GM23338 (cell line): ENCODE measurements around the gene MAIP1. TPM values are rescaled to one million over a fixed set of nuclear protein-coding genes. Genes with fewer than 3 reads are reported as not detected.
"Not testable (repeated sequence)": the region's sequence is repeated elsewhere in the genome, so short reads cannot be mapped to it uniquely, and the experiment has no call there.

ENCODE experiments used
- ATAC-seq: fragments of 200-7000 bp; cut with Tn5 transposase; 3 replicates; pipeline ENCODE4 v1.9.1; 2020
- DNase-seq: peaks from one replicate; pipeline ENCODE4 v3.0.0-alpha.2; 2015; ENCODE audit warnings: low spot score
- H2AFZ ChIP-seq: fragments of 200-600 bp; sonication (generic); 2 replicates; pipeline ENCODE4 v1.8.0; 2016; ENCODE audit warnings: antibody characterized with exemption, mild to moderate bottlenecking, moderate library complexity
- H3F3A ChIP-seq: fragments of 200-600 bp; sonication (generic); replicated peaks from 2 replicates; pipeline ENCODE4 v1.8.0; 2017; ENCODE audit warnings: antibody characterized with exemption, mixed run types, low read depth
- H3K27ac ChIP-seq: fragments of 200-600 bp; sonication (generic); 2 replicates; pipeline ENCODE4 v1.6.1; 2016; ENCODE audit warnings: low read depth
- H3K27me3 ChIP-seq: fragments of 200-600 bp; sonication (generic); 2 replicates; pipeline ENCODE4 v1.8.0; 2016; ENCODE audit warnings: mild to moderate bottlenecking, mixed run types, moderate library complexity; ENCODE audit not compliant: insufficient read depth
- H3K36me3 ChIP-seq: fragments of 200-600 bp; sonication (generic); 2 replicates; pipeline ENCODE4 v1.8.0; 2016; ENCODE audit warnings: mild to moderate bottlenecking; ENCODE audit not compliant: insufficient read depth
- H3K4me1 ChIP-seq: fragments of 200-600 bp; sonication (generic); 2 replicates; pipeline ENCODE4 v1.8.0; 2016; ENCODE audit warnings: mild to moderate bottlenecking, moderate library complexity; ENCODE audit not compliant: insufficient read depth
- H3K4me2 ChIP-seq: fragments of 200-600 bp; sonication (generic); 2 replicates; pipeline ENCODE4 v1.7.1; 2017; ENCODE audit warnings: mixed run types
- H3K4me3 ChIP-seq: fragments of 200-600 bp; sonication (generic); 2 replicates; pipeline ENCODE4 v1.6.1; 2016; ENCODE audit warnings: mixed run types
- H3K79me2 ChIP-seq: fragments of 200-600 bp; sonication (generic); replicated peaks from 2 replicates; pipeline ENCODE4 v1.8.0; 2017; ENCODE audit warnings: mild to moderate bottlenecking; ENCODE audit not compliant: insufficient read depth
- H3K9me2 ChIP-seq: fragments of 200-600 bp; sonication (generic); 2 replicates; pipeline ENCODE4 v1.8.0; 2017; ENCODE audit not compliant: insufficient read depth
- H4K20me1 ChIP-seq: fragments of 200-600 bp; sonication (generic); replicated peaks from 2 replicates; pipeline ENCODE4 v1.8.0; 2017; ENCODE audit warnings: mild to moderate bottlenecking; ENCODE audit not compliant: insufficient read depth
- H3K27ac Mint-ChIP-seq: 2 replicates; pipeline ENCODE4 v1.8.0; 2020; ENCODE audit warnings: inconsistent platforms, mild to moderate bottlenecking, moderate library complexity, mixed read lengths
- H3K27me3 Mint-ChIP-seq: 3 replicates; pipeline ENCODE4 v1.8.0; 2022; ENCODE audit warnings: low read depth, mild to moderate bottlenecking, moderate library complexity, mixed read lengths, inconsistent platforms; ENCODE audit not compliant: insufficient read depth, poor library complexity
- H3K36me3 Mint-ChIP-seq: 3 replicates; pipeline ENCODE4 v1.8.0; 2021; ENCODE audit warnings: low read depth, mild to moderate bottlenecking, inconsistent platforms, moderate library complexity, mixed read lengths
- H3K4me1 Mint-ChIP-seq: 3 replicates; pipeline ENCODE4 v1.8.0; 2020; ENCODE audit warnings: mild to moderate bottlenecking, inconsistent platforms, mixed read lengths
- H3K4me3 Mint-ChIP-seq: 3 replicates; pipeline ENCODE4 v1.8.0; 2021; ENCODE audit warnings: moderate library complexity, mild to moderate bottlenecking, inconsistent platforms, mixed read lengths
- H3K9me3 Mint-ChIP-seq: 3 replicates; pipeline ENCODE4 v1.8.0; 2020; ENCODE audit warnings: moderate library complexity, mild to moderate bottlenecking, inconsistent platforms, mixed read lengths
- CREB1 ChIP-seq: fragments of 250-450 bp; sonication (Bioruptor Pico); IDR thresholded peaks from 2 replicates; pipeline ENCODE4 v1.5.0; 2020; ENCODE audit warnings: low read depth, mild to moderate bottlenecking, moderate library complexity
- EZH2 ChIP-seq: fragments of 200-600 bp; sonication (generic); IDR thresholded peaks from one replicate; pipeline ENCODE4 v1.8.0; 2017; ENCODE audit warnings: antibody characterized with exemption, mild to moderate bottlenecking, low read depth; ENCODE audit not compliant: unreplicated experiment
- EZH2phosphoT487 ChIP-seq: fragments of 200-600 bp; sonication (generic); IDR thresholded peaks from one replicate; pipeline ENCODE4 v1.8.1; 2018; ENCODE audit warnings: antibody characterized with exemption; ENCODE audit not compliant: unreplicated experiment
- JUNB ChIP-seq: IDR thresholded peaks from one replicate; pipeline ENCODE4 v1.6.1; 2016; ENCODE audit warnings: antibody characterized with exemption; ENCODE audit not compliant: unreplicated experiment
- NANOG ChIP-seq: IDR thresholded peaks from 2 replicates; pipeline ENCODE4 v1.6.1; 2016; ENCODE audit warnings: antibody characterized with exemption, borderline replicate concordance
- POLR2AphosphoS5 ChIP-seq: IDR thresholded peaks from 2 replicates; pipeline ENCODE4 v1.6.1; 2016; ENCODE audit warnings: antibody characterized with exemption, low read depth
- ZNF114 ChIP-seq: fragments of 250-450 bp; sonication (Bioruptor Pico); IDR thresholded peaks from 2 replicates; pipeline ENCODE4 v1.5.0; 2020; ENCODE audit warnings: mild to moderate bottlenecking, moderate library complexity
- ZNF331 ChIP-seq: fragments of 250-450 bp; sonication (Bioruptor Pico); IDR thresholded peaks from 2 replicates; pipeline ENCODE4 v1.5.0; 2020; ENCODE audit warnings: low read depth, mild to moderate bottlenecking, moderate library complexity
- polyA plus RNA-seq: library from polyadenylated mRNA; unstranded; fragments of >200 nt; fragmentation: Nextera tagmentation; extraction: Ambion mirVana; gene quantifications from 2 replicates; pipeline ENCODE4 v1.2.1, GENCODE V29; 2016
- total RNA-seq: library from RNA; depleted of rRNA; stranded (reverse); fragments of >200 nt; shearing (Covaris generic); gene quantifications from 2 replicates; pipeline ENCODE4 v1.2.3, GENCODE V29; 2014
- TF ChIP-seq, protein P1 (sequence below): IDR thresholded peaks from 2 replicates; pipeline ENCODE4 v1.6.1; 2016; ENCODE audit warnings: antibody characterized with exemption
- TF ChIP-seq, protein P2 (sequence below): IDR thresholded peaks from one replicate; pipeline ENCODE4 v1.6.1; 2018; ENCODE audit warnings: antibody characterized with exemption; ENCODE audit not compliant: unreplicated experiment
- TF ChIP-seq, protein P3 (sequence below), 2 experiments: fragments of 200-600 bp in 1 of 2; sonication (generic) in 1 of 2; conservative IDR thresholded peaks; 2 replicates each; pipeline versions ENCODE4 v1.5.1 to v1.6.1; 2016 to 2017; ENCODE audit warnings: antibody characterized with exemption in 2 of 2, low read depth in 2 of 2, mild to moderate bottlenecking in 2 of 2, moderate library complexity in 1 of 2

The MAIP1 gene
- total and polyA plus RNA-seq, 2 experiments from 2014 or later = 36.0 to 41.9 TPM

DNA sequence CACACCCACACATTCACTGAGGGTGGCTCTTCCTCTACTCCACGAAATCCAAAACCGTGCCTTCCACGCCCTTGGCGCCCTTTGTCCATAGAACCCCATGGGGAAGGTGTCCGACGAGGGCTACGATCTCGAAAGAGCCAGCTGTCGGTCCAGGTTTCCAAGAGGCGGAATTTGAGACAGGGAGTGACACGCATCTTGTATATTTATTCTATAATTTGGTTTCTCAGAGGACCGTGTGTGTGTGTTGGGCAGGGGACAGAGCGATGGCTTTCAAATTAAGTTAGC, 43.6 kb upstream of the MAIP1 start:
- Histone ChIP-seq H2AFZ (peak overlapping the region; percentile 60), H3K79me2 (peaks cover 53% of the 10 kb centered on the region), H4K20me1 (0 out of 2 replicates have a peak, but pooled peaks cover 12% of the 10 kb centered on the region), H3K4me2 (peak overlapping the region; percentile 89), H3K4me1 (peaks cover 14% of the 10 kb centered on the region), H3F3A (no peaks in the 10 kb centered on the region), H3K4me3 (peak overlapping the region; percentile 99), H3K9me2 (no peaks in the 10 kb centered on the region), H3K27me3 (no peaks in the 10 kb centered on the region), H3K36me3 (peaks cover 27% of the 10 kb centered on the region), H3K27ac (peak overlapping the region; percentile 91)
- Mint-ChIP-seq H3K36me3 (peaks cover 39% of the 10 kb centered on the region), H3K4me3 (peak overlapping the region; percentile 98), H3K27ac (peak overlapping the region; percentile 97), H3K4me1 (peaks cover 17% of the 10 kb centered on the region), H3K9me3 (peaks cover 13% of the 10 kb centered on the region), H3K27me3 (peaks cover 5% of the 10 kb centered on the region)
- ATAC-seq (no peak; the same call in 2 of the 3 replicates), DNase-seq (no peak)
- TF ChIP-seq NANOG = no peak
- TF ChIP-seq EZH2phosphoT487 = no peak
- no peak for TF ChIP-seq ZNF114 (CRISPR knock-in tag)
- TF ChIP-seq, protein P1, sequence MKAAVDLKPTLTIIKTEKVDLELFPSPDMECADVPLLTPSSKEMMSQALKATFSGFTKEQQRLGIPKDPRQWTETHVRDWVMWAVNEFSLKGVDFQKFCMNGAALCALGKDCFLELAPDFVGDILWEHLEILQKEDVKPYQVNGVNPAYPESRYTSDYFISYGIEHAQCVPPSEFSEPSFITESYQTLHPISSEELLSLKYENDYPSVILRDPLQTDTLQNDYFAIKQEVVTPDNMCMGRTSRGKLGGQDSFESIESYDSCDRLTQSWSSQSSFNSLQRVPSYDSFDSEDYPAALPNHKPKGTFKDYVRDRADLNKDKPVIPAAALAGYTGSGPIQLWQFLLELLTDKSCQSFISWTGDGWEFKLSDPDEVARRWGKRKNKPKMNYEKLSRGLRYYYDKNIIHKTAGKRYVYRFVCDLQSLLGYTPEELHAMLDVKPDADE = no peak
- TF ChIP-seq, protein P2, sequence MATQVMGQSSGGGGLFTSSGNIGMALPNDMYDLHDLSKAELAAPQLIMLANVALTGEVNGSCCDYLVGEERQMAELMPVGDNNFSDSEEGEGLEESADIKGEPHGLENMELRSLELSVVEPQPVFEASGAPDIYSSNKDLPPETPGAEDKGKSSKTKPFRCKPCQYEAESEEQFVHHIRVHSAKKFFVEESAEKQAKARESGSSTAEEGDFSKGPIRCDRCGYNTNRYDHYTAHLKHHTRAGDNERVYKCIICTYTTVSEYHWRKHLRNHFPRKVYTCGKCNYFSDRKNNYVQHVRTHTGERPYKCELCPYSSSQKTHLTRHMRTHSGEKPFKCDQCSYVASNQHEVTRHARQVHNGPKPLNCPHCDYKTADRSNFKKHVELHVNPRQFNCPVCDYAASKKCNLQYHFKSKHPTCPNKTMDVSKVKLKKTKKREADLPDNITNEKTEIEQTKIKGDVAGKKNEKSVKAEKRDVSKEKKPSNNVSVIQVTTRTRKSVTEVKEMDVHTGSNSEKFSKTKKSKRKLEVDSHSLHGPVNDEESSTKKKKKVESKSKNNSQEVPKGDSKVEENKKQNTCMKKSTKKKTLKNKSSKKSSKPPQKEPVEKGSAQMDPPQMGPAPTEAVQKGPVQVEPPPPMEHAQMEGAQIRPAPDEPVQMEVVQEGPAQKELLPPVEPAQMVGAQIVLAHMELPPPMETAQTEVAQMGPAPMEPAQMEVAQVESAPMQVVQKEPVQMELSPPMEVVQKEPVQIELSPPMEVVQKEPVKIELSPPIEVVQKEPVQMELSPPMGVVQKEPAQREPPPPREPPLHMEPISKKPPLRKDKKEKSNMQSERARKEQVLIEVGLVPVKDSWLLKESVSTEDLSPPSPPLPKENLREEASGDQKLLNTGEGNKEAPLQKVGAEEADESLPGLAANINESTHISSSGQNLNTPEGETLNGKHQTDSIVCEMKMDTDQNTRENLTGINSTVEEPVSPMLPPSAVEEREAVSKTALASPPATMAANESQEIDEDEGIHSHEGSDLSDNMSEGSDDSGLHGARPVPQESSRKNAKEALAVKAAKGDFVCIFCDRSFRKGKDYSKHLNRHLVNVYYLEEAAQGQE = no peak
- no peak for TF ChIP-seq EZH2
- TF ChIP-seq, protein P3, sequence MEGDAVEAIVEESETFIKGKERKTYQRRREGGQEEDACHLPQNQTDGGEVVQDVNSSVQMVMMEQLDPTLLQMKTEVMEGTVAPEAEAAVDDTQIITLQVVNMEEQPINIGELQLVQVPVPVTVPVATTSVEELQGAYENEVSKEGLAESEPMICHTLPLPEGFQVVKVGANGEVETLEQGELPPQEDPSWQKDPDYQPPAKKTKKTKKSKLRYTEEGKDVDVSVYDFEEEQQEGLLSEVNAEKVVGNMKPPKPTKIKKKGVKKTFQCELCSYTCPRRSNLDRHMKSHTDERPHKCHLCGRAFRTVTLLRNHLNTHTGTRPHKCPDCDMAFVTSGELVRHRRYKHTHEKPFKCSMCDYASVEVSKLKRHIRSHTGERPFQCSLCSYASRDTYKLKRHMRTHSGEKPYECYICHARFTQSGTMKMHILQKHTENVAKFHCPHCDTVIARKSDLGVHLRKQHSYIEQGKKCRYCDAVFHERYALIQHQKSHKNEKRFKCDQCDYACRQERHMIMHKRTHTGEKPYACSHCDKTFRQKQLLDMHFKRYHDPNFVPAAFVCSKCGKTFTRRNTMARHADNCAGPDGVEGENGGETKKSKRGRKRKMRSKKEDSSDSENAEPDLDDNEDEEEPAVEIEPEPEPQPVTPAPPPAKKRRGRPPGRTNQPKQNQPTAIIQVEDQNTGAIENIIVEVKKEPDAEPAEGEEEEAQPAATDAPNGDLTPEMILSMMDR (conservative IDR thresholded peaks at IDR 0.05; ENCODE audit: low read depth in 2 of 2) = no peak
- TF ChIP-seq CREB1 (CRISPR knock-in tag) = no peak
- TF ChIP-seq POLR2AphosphoS5 = no peak
- TF ChIP-seq JUNB = no peak
- no peak for TF ChIP-seq ZNF331 (CRISPR knock-in tag)

DNA sequence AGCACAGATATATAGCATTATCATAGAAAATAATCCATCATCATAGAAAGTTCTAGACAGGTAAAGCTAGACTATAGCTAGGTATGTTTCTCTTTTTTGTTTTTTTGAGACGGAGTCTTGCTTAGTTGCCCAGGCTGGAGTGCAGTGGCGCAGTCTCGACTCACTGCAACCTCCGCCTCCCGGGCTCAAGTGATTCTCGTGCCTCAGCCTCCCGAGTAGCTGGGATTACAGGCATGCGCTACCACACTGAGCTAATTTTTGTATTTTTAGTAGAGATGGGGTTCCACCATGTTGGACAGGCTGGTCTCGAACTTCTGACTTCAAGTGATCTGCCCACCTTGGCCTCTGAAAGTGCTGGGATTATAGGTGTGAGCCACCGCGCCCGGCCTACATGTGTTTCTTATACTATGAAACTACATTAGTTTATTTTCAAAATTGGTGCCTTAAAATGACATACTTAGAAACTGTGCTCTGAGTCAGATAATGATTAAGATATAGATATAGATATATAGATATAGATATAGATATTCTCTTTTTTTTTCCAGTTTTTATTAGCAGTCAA, 42.7 kb upstream of the MAIP1 start:
- H4K20me1 ChIP-seq = peaks cover 15% of the 10 kb centered on the region; the same call in 1 of the 2 replicates
- H3K9me2 ChIP-seq, H3K27me3 ChIP-seq, ATAC-seq, H3F3A ChIP-seq, DNase-seq, H3K27ac ChIP-seq, H2AFZ ChIP-seq, H3K27ac Mint-ChIP-seq, H3K27me3 Mint-ChIP-seq: not testable (repeated sequence)
- H3K4me3 ChIP-seq = peak overlapping the region; percentile 99
- peaks cover 14% of the 10 kb centered on the region for H3K4me1 ChIP-seq
- H3K36me3 ChIP-seq = peaks cover 35% of the 10 kb centered on the region
- H3K4me2 ChIP-seq = peak overlapping the region; percentile 89
- Mint-ChIP-seq H3K4me3 (peak overlapping the region; percentile 98), H3K9me3 (peaks cover 22% of the 10 kb centered on the region), H3K36me3 (peaks cover 47% of the 10 kb centered on the region), H3K4me1 (peaks cover 17% of the 10 kb centered on the region)
- peaks cover 61% of the 10 kb centered on the region for H3K79me2 ChIP-seq
